OCI-LY1 (cell line): ENCODE results near the gene PRPF31.

Source experiments
- H2AFZ ChIP-seq: fragments of 200-600 bp; sonication (generic), shearing (Covaris generic); 2 replicates; pipeline ENCODE4 v1.6.0; 2014; ENCODE audit warnings: antibody characterized with exemption, mild to moderate bottlenecking, low read length
- H3F3A ChIP-seq: fragments of 200-600 bp; sonication (generic), shearing (Covaris generic); 2 replicates; pipeline ENCODE4 v1.6.0; 2014; ENCODE audit warnings: mild to moderate bottlenecking, antibody characterized with exemption, low read length, moderate library complexity; ENCODE audit not compliant: insufficient read depth
- H3K27ac ChIP-seq: fragments of 200-600 bp; sonication (generic); 2 replicates; pipeline ENCODE4 v1.5.1; 2014; ENCODE audit warnings: low read length, mixed run types, mild to moderate bottlenecking, low read depth; ENCODE audit not compliant: poor library complexity, severe bottlenecking
- H3K27me3 ChIP-seq: fragments of 200-600 bp; sonication (generic); 2 replicates; pipeline ENCODE4 v1.6.0; 2014; ENCODE audit warnings: antibody characterized with exemption, mild to moderate bottlenecking, low read length, moderate library complexity; ENCODE audit not compliant: insufficient read depth
- H3K36me3 ChIP-seq: fragments of 200-600 bp; sonication (generic); 2 replicates; pipeline ENCODE4 v1.6.1; 2014; ENCODE audit warnings: mild to moderate bottlenecking, antibody characterized with exemption, low read length, moderate library complexity, mixed read lengths; ENCODE audit not compliant: insufficient read depth
- H3K4me1 ChIP-seq: fragments of 200-600 bp; sonication (generic); 2 replicates; pipeline ENCODE4 v1.5.1; 2014; ENCODE audit warnings: mild to moderate bottlenecking, low read length, moderate library complexity; ENCODE audit not compliant: insufficient read depth, severe bottlenecking
- H3K4me2 ChIP-seq: fragments of 200-600 bp; sonication (generic), shearing (Covaris generic); 2 replicates; pipeline ENCODE4 v1.6.1; 2014; ENCODE audit warnings: low read length
- H3K4me3 ChIP-seq: fragments of 200-600 bp; sonication (generic); 2 replicates; pipeline ENCODE4 v1.5.1; 2014; ENCODE audit warnings: low read length, low read depth, mild to moderate bottlenecking, mixed read lengths; ENCODE audit not compliant: poor library complexity, severe bottlenecking
- H3K79me2 ChIP-seq: fragments of 200-600 bp; shearing (Covaris generic); 2 replicates; pipeline ENCODE4 v1.6.1; 2016; ENCODE audit warnings: mixed run types, low read length, mixed read lengths; ENCODE audit not compliant: insufficient read depth
- H3K9ac ChIP-seq: fragments of 200-600 bp; sonication (generic), shearing (Covaris generic); 2 replicates; pipeline ENCODE4 v1.6.1; 2014; ENCODE audit warnings: mild to moderate bottlenecking, low read length, mixed read lengths
- H3K9me2 ChIP-seq: fragments of 200-600 bp; sonication (generic), shearing (Covaris generic); 2 replicates; pipeline ENCODE4 v1.6.1; 2014; ENCODE audit warnings: low read depth, mild to moderate bottlenecking, low read length, mixed read lengths
- H3K9me3 ChIP-seq: fragments of 200-600 bp; shearing (Covaris generic); 2 replicates; pipeline ENCODE4 v1.6.1; 2014; ENCODE audit warnings: low read length, mixed read lengths
- H4K20me1 ChIP-seq: fragments of 200-600 bp; sonication (generic), shearing (Covaris generic); 2 replicates; pipeline ENCODE4 v1.6.0; 2016; ENCODE audit warnings: mild to moderate bottlenecking, low read length; ENCODE audit not compliant: insufficient read depth
- EZH2 ChIP-seq: fragments of 200-600 bp; sonication (generic), shearing (Covaris generic); IDR thresholded peaks from 2 replicates; pipeline ENCODE4 v1.8.0; 2017; ENCODE audit warnings: borderline replicate concordance, mixed run types, mild to moderate bottlenecking, antibody characterized with exemption, low read length, moderate library complexity, mixed read lengths
- TF ChIP-seq, protein P1 (sequence below): fragments of 200-600 bp; sonication (generic), shearing (Covaris generic); IDR thresholded peaks from 2 replicates; pipeline ENCODE4 v1.5.1; 2017; ENCODE audit warnings: mild to moderate bottlenecking, antibody characterized with exemption, low read length, moderate library complexity, mixed read lengths

PRPF31 gene

DNA sequence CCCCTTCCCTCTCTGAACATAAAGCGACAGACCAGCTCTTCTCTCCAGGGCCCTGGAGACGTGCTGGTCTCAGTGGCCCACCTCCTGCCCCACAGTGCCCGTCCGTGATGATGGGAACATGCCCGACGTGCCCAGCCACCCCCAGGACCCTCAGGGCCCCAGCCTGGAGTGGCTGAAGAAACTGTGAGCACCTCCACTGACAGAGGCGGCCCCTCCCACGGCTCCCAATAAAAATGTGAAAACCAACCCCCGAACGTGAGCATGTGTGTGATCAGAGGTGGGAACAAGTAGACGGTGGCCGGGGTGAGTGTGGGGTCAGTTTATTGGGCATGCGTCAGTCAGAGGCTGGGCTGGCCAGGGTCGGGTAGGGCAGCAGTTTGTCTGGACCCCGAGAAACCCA is 8.8 kb upstream of the PRPF31 start:
- Histone ChIP-seq H3K4me3 (no peak overlapping the region), H2AFZ (no peak overlapping the region), H3K79me2 (peaks cover 12% of the 10 kb centered on the region), H3K4me1 (peaks cover 19% of the 10 kb centered on the region), H3F3A (no peaks in the 10 kb centered on the region), H3K27me3 (no peaks in the 10 kb centered on the region), H3K9me3 (no peaks in the 10 kb centered on the region), H3K27ac (no peak overlapping the region), H3K9me2 (no peaks in the 10 kb centered on the region), H4K20me1 (no peaks in the 10 kb centered on the region), H3K36me3 (peaks cover 63% of the 10 kb centered on the region), H3K4me2 (no peak overlapping the region), H3K9ac (no peak overlapping the region)
- no peak for TF ChIP-seq EZH2
- TF ChIP-seq, protein P1, sequence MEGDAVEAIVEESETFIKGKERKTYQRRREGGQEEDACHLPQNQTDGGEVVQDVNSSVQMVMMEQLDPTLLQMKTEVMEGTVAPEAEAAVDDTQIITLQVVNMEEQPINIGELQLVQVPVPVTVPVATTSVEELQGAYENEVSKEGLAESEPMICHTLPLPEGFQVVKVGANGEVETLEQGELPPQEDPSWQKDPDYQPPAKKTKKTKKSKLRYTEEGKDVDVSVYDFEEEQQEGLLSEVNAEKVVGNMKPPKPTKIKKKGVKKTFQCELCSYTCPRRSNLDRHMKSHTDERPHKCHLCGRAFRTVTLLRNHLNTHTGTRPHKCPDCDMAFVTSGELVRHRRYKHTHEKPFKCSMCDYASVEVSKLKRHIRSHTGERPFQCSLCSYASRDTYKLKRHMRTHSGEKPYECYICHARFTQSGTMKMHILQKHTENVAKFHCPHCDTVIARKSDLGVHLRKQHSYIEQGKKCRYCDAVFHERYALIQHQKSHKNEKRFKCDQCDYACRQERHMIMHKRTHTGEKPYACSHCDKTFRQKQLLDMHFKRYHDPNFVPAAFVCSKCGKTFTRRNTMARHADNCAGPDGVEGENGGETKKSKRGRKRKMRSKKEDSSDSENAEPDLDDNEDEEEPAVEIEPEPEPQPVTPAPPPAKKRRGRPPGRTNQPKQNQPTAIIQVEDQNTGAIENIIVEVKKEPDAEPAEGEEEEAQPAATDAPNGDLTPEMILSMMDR: no peak

DNA sequence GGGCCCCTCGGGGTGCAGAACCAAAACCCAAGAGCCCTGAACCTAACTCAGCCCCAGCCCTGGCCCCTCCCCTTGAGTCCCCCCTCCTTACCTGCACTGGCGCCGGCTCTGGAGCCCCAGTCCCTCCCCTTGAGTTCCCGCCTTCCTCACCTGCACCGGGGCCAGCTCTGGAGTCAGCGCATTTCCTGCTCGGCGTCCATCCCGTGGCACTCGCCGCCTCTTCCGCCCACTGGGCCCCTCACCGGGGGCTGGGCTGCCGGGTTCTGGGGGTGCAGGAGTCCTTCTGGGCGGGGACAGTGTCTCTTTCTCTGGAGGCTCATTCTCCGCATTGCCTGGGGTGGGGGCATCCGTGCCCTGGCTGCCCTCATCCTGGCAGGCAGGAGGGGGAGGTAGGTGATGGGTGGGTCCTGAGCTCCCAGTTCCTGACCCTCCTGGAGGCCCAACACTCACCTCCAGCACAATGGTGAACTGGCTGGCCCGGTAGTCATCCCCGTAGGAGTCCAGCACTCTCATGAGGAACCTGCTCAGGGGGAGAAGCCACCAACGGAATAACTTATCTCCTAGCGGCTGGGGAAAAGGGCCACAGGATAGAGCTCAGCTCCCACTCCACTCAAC is 7.6 kb upstream of the PRPF31 start:
- H4K20me1 ChIP-seq: no peaks in the 10 kb centered on the region
- no peak overlapping the region for H2AFZ ChIP-seq
- no peaks in the 10 kb centered on the region for H3K9me2 ChIP-seq
- H3K4me1 ChIP-seq: peaks cover 13% of the 10 kb centered on the region
- H3K36me3 ChIP-seq: peaks cover 63% of the 10 kb centered on the region
- H3K9me3 ChIP-seq: no peaks in the 10 kb centered on the region
- H3K9ac ChIP-seq: no peak overlapping the region
- peaks cover 12% of the 10 kb centered on the region for H3K79me2 ChIP-seq
- no peak overlapping the region for H3K4me2 ChIP-seq
- H3K27ac ChIP-seq: no peak overlapping the region
- H3K27me3 ChIP-seq: no peaks in the 10 kb centered on the region
- H3F3A ChIP-seq: no peaks in the 10 kb centered on the region
- H3K4me3 ChIP-seq: no peak overlapping the region
- TF ChIP-seq, protein P1: no peak
- TF ChIP-seq EZH2: no peak

DNA sequence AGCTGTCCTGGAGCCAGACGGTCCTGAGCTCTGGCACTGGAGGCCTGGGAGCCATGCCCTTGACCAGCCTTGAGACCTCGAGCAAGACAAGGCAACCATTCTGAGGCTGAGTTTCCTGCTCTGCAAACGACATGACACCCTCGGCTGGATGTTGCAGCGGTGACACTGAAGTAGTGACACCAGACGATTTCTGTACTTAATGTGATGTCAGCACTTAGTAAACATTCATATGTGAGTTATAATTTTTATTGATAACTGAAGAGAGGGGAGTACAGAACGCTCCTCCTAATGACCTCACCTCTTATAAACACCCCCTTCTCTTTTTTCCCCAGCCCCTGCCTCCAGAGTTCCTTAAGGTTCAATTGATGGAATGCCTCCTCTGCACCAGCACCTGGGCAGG is 7.1 kb upstream of the PRPF31 start:
- Histone ChIP-seq H3K4me1 (peaks cover 10% of the 10 kb centered on the region), H3K9ac (no peak overlapping the region), H4K20me1 (no peaks in the 10 kb centered on the region), H2AFZ (no peak overlapping the region), H3K4me2 (no peak overlapping the region), H3F3A (no peaks in the 10 kb centered on the region), H3K27ac (no peak overlapping the region), H3K79me2 (peaks cover 6% of the 10 kb centered on the region), H3K9me3 (no peaks in the 10 kb centered on the region), H3K36me3 (peaks cover 63% of the 10 kb centered on the region), H3K9me2 (no peaks in the 10 kb centered on the region), H3K27me3 (no peaks in the 10 kb centered on the region), H3K4me3 (no peak overlapping the region)
- TF ChIP-seq EZH2: no peak
- TF ChIP-seq, protein P1: no peak
